NOMO-1 (cell line): ENCODE results near the gene FANCC.
A peak's percentile ranks its signal among the peaks of the same experiment; 100 is the strongest.

Experiments used
- DNase-seq, 2 experiments: peaks; one replicate each; lab custom pipeline; 2025; ENCODE audit not compliant: unreplicated experiment in 2 of 2; lab: John Stamatoyannopoulos, UW

FANCC gene

DNA sequence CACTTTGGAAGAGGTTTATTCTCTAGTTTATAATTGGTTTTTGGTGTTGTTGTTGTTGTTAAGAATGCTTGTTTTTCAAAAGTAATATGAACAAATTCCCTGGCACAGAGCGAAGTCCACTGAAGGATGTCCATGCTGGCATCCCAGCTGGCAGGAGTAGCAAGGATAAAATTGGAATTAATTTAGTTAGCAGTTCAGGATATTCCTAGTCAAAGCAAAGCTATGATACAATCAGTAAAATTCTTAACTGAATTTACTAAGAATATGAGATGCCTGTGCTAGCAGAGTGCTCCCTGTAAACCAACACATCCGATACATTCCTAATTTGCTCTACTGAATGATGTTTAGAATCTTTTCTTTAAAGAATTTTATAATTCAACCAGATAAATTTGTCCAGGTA lies 161.4 kb downstream of the FANCC start:
- no peak for DNase-seq

DNA sequence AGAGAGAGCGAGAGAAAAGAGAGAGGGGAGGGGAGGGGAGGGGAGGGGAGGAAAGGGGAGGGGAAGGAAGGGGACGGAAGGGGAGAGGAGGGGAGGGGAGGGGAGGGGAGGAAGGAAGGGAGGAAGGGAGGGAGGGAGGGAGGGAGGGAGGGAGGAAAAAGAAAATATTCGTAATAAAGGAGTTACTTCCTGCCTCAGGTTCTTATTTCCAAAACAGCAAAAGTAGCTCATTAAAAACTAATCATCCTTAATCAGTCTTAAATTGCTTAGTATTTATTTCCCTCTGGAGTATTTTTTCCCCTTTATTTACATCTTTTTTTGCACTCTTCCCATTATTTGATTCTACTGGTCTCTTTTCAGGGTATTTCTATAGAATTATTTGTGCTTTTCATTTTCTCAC lies 162.3 kb downstream of the FANCC start:
- DNase-seq: no peak

DNA sequence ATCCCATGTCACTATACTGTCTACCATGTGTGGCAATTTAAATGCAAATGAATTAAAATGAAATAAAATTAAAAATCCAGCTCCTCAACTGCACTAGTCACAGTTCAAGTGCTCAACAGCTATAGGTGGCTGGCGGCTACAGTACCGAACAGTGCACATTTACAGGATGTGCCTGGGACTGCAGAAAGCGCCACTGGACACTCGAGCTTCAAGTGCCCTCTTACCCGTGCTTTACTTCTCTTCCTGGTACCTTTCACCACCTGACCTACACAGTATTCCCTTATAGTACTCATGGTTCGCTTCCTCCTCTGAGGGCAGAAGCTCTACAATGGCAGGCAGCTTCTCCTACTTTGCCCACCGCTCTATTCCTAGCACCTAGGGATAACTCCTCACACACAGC lies 166.6 kb downstream of the FANCC start:
- no peak for DNase-seq

DNA sequence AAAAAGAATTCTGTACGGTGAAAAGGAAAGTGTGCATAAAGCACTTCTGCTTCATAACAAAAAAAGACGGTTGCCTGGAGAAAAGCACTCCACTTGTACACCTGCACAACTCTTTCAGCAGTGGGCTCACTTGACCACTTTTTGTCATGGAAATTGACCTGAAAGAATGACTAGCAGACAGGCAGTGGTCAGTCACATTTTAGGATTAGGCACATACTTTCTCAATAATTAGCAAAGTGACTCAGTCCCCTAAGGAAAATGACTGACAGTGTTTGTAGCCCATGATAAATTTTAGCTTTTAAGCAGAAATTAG lies 169.3 kb downstream of the FANCC start:
- no peak for DNase-seq

DNA sequence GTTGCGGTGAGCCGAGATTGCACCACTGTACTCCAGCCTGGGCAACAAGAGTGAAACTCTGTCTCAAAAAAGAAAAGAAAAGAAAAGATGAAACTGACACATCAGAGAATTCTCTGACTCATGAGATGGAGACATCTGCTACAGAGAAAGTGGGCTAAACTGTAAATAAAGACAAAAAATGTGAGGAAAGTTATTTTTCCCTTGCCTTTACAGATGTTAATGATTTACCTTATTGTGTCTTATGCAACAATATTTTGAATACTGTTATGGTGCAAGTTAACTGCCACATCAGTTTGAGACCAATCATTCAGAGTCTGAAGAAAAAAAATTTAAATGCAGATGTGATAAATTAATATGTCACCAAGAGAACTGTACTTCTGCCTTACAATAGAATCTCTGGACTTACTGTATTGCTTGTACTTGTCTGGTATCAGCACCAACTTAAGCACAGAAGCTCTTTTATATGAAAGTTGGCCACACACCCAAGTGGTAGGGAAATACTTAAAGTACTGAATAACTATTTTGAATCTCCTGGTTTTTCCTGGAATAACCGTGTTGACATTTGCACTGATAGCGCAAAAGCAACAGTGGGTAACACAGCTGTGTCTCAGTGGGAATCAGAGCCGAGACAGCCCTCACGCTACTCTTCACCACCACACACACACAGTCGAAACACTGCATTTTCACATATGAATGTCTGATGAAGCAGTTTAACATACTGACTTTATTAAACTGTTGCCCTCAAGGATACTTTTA lies 169.9 kb downstream of the FANCC start:
- no peak for DNase-seq

DNA sequence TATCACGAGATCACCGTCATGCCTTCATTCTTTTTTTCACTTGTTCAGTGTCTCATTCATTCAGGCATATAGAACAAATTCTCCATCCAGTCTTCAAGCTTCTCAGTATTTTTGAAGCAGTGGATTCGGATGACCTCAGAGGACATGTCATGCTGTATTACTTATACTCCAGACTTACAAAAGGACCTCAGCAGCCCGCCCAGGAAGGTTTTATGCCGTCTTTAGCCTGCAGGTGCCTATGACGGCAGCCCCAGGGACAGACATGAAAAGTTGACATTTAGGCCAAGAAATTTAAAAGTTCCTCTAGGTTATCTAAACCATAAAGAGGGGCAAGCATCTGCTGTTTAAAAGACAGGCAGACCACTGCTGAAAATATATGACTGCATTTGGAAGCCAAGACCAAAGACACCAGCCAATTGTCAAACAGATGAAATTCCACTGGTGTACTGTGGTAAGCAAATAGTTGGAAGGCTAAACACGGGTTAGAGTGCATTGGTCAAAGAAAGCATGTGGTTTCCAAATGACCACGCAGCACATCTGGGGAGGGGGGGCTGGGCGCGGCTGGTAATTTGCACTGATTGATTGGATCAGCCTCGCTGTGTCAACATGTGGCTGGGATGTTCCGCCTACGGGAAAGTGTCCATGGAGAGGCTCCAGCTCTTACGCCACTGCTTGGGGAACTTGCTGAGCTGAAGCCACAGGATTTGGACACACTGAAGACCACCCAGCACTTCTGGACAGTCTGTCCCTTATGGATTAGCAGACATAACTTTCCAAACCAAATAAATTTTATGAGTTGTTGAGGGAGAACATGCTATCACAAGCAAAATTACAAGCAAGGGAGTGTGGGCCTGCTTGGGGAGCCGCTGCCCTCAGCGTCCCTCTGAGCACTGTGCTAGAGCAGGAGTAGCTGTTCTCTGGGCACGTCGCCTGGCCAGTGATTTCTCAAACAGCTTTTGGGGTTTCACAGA lies 173.6 kb downstream of the FANCC start:
- no peak for DNase-seq

DNA sequence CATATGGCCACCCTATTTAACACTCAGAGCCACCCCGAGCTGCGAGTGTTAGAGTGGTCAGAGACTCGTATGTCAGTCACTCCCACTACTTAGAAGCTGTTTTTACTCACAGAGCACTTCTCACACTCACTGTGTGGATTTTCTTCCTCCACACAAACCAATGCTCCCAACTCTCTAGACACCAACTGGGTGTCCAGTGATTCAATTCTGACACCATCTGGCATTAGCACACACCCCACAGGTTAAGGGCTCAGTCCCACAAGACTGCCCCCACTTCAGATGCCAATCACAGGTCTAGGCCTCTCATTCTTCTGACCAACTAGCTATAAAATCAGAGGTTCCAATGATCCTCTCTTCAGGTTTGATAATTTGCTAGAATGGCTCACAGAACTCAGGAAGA lies 174.8 kb downstream of the FANCC start:
- DNase-seq: no peak

DNA sequence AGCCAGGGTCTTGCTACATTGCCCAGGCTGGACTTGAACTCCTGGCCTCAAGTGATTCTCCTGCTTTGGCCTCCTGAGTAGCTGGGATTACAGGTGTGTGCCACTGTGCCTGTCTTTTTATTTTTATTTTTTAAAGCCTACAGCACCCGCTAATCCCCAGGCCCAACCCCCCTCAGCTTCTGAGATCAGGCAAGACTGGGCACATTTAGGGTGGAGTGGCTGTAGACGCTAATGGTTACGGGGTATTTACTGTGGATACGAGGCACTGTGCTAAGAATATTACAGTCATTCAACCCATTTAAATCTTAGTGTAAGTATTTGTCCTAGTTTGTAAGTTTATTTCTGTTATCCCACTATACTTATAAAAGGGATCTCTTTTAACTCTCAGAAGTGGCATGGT lies 175.2 kb downstream of the FANCC start:
- no peak for DNase-seq

DNA sequence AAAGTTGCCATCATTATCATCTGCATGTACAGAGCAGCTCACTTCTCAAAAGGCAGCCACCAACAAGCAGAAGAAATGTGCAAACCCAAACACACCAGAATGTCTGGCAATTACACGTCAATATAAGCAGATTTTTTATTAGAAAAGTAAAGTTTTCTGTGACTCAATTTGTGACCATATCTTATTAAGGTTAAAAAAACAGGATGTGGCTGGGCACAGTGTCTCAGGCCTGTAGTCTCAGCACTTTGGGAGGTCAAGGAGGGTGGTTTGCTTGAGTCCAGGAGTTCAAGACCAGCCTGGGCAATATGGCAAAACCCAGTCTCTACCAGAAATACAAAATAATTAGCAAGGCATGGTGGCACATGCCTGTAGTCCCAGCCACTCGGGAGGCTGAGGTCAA lies 176.7 kb downstream of the FANCC start:
- DNase-seq: no peak

DNA sequence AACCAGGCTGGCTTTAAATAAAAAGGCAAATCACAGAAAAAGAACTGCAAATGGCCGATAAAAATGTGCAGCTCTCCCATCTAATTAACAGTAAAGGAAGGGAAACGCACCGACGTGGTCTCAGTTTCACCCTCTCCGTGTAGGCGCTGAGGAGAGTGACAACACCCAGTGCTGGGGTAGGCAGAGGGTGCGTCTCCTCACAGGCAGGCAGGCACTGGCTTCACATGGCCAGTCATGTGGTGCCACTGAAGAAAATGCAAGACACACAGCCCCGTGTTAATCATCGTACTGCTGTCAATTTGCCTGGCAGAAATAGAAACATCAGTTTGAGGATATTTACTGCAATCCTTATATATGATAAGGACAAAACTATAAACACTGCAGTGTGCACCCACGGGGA lies 178.4 kb downstream of the FANCC start:
- no peak for DNase-seq

DNA sequence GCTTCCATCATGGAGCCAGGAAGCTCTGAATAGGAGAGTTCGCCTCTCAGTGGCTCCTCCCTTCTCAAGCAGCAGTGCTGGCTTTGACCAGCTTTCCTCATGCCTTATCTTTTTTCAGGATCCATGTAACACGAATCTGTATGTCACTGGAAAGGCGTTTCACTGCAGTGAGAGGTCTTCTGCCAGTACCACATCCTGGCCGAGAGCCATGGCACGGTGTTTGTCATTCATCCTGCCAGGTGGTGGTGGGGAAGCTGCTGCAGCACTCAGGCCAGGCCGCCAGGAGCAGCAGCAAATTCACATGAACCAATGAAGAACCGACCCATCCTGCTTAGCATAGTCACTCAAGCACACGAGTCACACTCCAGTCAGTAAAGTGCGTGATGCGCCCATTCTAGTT lies 179.0 kb downstream of the FANCC start:
- no peak for DNase-seq

DNA sequence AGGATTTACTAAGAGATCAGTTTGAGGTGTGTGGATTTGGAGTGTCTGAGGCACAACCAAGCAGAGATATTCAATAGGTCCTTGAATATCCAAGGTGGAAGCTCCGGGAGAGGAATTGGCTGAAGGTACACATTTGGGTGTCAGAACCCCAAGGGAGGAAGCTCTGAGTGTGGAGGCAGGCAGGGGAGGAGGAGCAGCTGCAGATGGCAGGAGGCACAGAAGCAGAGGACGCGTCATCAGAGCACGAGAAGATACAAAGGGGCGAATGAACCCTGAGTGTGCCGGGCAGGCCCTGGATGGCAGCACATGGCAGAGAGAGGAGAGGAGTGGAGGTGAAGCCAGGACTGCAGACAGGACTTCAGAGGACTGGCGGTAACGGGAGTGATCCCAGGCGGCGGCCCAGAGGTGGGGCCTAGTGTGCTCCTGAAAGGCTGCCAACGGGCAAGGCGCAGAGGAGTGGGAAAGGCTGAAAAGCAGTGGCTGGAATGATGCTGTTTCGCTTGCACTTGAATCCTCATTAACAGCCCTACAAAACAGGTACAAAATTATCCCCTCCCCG lies 179.8 kb downstream of the FANCC start:
- no peak for DNase-seq

DNA sequence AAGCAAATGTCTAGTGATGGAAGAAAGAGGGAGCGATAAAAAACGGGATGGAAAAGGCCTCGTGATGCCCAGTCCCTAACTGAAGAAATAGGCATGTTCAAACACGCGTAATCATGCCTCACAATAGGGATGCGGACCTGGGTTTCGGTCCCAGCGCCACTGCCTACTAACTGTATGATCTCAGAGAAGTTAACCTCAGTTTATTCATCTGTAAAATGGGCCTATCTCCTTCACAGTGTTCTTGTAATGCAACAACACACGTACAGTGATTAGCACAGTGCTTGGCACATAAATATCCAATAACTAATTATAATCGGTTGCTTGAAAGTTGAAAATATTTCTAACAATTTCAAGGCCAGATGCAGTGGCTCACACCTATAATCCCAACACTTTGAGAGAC lies 181.8 kb downstream of the FANCC start:
- no peak for DNase-seq

DNA sequence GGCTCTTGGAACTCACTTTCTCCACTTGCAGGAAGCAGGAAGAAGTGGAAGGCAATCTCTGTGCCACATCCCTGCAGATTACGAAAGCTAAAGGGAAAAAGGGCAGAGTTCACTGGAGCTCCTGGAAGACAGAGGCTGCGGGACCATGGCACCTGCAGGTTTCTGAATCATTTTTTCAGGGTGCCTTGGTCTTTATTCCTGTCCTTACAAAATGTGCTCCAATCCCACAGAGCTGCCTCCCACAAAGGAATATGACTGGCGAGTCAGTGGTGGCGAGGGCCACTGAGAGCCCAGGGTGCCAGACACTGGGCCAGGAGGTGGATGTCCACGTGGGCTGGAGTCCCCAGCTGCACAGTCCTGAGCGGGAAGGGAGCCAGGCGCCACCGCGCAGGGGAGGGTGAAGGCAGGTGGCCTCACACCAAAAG lies 183.0 kb downstream of the FANCC start:
- no peak for DNase-seq

DNA sequence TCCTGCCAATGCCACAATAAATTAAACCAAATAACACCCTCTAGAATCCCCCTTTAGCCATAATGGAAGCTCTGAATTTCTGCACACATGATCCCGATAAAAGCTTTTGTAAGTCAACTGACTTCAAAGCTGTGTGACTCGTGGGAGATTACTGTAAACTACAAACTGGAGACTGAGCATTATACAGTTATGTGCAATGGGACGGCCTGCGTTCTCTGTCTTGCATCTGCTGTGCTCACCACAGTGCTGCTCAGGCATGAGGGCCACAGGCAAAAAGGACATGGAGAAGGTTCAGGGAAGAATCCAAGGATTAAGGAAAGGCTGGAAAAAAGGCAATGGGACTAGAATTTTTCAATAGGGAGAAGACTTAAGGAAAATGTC lies 184.2 kb downstream of the FANCC start:
- no peak for DNase-seq

DNA sequence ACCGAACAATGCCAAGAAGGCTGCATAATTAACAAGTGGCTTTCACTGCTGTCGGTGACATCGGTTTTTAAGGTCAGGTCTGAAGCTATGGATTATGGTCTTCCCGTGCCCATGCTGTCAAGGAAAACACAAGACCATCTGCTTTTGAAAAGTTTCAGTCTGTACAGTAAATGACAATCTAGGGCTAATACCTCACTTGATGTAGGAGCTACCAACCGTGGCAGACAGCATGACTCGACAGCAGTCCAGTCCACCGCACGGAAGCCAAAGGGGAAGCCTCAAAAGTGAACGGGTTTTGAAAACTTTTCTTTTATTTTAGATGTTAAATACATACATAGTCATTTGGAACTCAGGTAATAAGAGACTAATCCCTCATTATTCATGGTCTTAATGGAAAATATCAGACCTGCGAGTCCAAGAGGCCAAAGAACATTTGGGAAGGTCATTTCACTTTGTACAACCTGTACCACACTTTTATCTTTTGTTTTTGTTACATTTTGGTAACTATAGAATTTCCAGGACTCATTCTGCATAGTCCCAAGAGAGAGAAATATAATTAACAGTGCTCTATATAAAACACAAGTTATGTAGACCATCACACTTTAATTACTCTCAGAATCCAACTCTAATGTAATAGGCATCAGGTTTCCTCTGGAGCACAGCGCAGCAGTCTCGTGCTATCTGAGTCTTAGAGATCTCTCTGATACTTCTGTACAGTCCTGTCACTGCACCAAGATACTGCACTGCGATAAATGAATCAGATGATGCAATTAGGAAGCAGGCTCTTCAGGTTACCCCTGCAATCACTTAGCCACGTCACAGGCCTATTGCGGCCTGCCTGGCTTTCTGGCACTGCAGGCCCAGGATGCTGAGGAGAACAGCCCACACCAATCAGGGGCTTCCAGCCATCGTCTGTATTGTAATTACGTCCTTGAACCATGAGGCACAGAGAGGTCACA lies 184.9 kb downstream of the FANCC start:
- DNase-seq: no peak

DNA sequence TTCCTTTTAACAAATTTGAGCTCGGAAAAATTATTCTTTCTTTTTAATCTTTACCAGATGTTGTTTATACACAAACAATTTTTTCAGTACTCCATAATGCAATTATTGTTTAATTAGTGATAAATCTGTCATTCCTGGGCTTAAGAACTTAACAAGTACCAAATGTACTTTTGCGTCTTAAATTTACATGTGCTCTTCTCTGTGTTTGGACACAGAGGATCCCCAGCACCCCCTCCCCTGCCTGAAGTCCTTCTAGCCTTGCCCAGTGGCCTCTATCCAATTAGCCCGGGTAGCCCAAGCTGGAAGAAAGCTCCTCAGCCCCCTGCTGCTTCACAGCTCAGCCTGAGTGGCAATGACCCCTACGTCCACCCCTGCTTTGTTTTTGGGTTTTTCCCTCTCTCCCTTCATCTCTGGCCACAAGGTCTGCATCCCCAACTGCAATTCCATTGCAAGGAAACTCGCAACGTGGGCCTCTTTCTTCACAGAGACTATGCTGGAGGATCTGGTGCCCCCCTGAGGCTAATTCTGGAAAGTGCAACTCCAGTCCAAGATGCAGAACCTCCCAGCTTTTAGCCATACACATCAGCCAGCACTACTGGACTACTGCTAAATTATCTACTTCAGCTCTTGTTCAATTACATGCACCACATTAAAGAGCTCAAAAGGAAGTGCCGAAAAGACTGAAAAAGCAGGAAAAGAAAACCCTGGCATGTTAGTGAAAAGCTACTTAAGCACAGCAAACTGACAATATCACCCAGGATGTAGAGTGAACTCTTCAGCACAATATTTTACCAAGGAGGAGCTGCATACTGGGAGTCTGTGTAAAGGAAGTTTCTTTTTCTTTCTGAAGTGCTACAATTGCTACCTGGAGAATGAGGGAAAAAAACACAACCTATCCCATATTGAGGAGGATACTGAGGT lies 186.2 kb downstream of the FANCC start:
- DNase-seq: peak; percentile 8 to 20

DNA sequence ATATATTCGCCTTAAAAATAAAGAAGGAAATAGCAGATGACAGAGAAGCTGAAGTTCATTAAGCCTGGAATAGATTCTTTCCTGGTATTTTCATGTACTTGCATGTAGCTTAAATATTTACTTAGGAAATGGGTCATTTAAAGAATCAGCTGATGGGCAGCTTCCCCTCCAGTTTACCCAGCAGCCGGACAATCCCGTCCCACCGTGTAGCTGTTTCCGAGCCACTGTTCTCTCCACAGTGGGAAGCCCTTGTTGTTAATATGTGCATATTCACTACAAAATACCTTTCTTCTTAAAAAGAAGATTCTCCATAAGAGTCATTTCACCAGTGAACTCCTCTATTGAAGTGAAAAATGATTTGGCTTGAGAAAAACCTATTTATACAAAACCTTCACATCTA lies 187.0 kb downstream of the FANCC start:
- no peak for DNase-seq

DNA sequence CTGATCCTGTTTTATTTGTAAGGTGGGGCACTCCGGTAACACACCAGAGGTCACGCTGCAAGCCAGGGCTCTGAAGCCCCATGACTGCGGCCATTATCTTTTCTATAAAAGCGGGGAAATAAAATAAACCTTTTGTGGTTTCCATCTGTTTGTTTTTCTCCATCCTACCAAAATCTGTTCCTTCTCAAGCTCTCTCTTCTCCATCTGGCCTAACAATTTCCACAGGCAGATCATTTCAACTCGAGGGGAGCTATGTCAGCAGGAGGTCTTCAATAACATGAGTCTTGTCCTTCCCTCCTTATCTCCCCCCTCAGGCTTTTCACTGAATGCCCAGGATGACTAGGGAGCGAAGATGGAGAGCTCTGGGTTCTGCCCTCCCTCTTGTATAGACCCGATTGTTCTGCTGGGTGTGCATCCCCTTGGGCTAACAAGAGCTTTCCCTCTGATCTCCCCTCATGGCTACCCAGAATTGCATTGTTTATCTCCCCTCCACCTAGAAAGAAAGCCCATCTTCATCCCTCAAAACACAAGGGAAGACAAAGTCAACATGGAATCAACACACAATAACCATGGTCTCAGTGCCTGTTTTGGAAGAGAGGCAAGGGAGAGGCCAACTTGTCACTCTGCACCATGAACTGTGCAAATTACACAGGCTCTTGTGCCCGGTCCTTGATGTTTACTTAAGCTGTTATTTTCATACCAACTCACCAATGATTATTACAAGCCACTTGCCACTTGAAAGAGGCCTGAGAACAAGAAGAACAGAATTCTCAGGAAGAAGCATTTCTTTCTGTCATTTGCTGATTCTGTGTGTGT lies 187.8 kb downstream of the FANCC start:
- no peak for DNase-seq
